B cell (primary cell): ENCODE results near the gene ZNF609.

Experiments
- EZH2 ChIP-seq: IDR thresholded peaks from 2 replicates; pipeline ENCODE4 v1.6.1; 2012; ENCODE audit warnings: borderline replicate concordance, low read depth, mild to moderate bottlenecking, moderate library complexity, low read length; ENCODE audit not compliant: insufficient read depth, poor library complexity, severe bottlenecking
- TF ChIP-seq, protein P1 (sequence below): fragments of 200-600 bp; IDR thresholded peaks from one replicate; pipeline ENCODE4 v1.8.0; 2022; ENCODE audit warnings: antibody characterized with exemption, mild to moderate bottlenecking

DNA sequence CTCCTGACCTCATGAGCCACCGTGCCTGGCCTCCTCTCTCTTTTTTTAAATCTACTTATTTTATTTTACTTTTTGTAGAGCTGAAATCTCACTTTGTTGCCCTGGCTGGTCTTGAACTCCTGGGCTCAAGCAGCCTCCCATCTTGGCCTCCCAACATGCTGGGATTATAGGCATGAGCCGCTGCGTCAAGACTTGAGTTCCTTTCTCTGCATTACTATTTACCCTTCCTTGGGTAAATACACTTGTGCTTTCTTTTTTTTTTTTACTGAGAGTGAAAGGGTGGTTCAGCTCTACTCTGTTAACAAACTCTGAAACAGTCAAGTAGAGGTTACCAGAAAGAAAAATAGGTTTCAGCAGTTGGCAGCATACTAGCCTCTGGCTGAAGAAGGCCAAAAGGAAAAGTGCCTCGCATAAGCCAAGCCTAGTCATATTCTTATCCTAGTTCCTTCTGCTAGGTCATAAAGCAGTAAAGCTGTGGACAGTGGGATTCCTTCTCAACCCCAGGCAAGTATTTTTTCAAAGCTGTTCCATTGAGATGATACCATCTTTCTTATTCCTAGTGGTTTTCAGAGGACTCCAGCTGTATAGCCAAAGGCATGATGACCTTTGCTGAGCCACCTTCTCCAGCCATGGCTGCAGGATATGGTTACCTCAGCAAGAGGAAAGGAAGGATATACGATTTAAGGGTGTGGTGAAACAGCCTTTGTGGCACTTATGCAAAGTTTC, 179.9 kb downstream of the ZNF609 start:
- TF ChIP-seq, protein P1, sequence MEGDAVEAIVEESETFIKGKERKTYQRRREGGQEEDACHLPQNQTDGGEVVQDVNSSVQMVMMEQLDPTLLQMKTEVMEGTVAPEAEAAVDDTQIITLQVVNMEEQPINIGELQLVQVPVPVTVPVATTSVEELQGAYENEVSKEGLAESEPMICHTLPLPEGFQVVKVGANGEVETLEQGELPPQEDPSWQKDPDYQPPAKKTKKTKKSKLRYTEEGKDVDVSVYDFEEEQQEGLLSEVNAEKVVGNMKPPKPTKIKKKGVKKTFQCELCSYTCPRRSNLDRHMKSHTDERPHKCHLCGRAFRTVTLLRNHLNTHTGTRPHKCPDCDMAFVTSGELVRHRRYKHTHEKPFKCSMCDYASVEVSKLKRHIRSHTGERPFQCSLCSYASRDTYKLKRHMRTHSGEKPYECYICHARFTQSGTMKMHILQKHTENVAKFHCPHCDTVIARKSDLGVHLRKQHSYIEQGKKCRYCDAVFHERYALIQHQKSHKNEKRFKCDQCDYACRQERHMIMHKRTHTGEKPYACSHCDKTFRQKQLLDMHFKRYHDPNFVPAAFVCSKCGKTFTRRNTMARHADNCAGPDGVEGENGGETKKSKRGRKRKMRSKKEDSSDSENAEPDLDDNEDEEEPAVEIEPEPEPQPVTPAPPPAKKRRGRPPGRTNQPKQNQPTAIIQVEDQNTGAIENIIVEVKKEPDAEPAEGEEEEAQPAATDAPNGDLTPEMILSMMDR = no peak
- TF ChIP-seq EZH2 = no peak
